Panc1 (cell line): ENCODE measurements around the gene TTC28. TPM values are rescaled to one million over a fixed set of nuclear protein-coding genes. Genes with fewer than 3 reads are reported as not detected.

ENCODE experiments used
- ATAC-seq: fragments of 200-7000 bp; cut with Tn5 transposase; 2 replicates; pipeline ENCODE4 v1.9.1; 2020; ENCODE audit warnings: mild to moderate bottlenecking, moderate library complexity
- BruUV-seq: library from RNA; stranded (reverse); fragments of 400-500 nt; replicated peaks from 2 replicates; lab custom pipeline; 2021; lab: Mats Ljungman, UMichigan
- CTCF ChIA-PET: fragments of 300-600 bp; sonication (Branson Sonifier 250); formaldehyde crosslinking; loops from one replicate; lab custom pipeline; 2022; ENCODE audit warnings: antibody characterized with exemption; lab: Charles Lee
- POLR2A ChIA-PET: fragments of 300-600 bp; sonication (Branson Sonifier 250); formaldehyde crosslinking; loops from one replicate; lab custom pipeline; 2022; ENCODE audit warnings: antibody characterized with exemption; lab: Charles Lee
- DNase-seq: peaks from one replicate; pipeline ENCODE4 v3.0.0-alpha.2; 2010; ENCODE audit warnings: low read depth, low spot score
- H3K27ac ChIP-seq: 2 replicates; pipeline ENCODE4 v1.5.1; 2011; ENCODE audit warnings: mild to moderate bottlenecking, low read length, inconsistent platforms
- H3K27me3 ChIP-seq: fragments of 200-500 bp; sonication (Bioruptor generic); 2 replicates; pipeline ENCODE4 v1.6.0; 2014; ENCODE audit warnings: low read length, inconsistent platforms; ENCODE audit not compliant: control insufficient read depth, insufficient read depth
- H3K36me3 ChIP-seq: fragments of 200-500 bp; sonication (Bioruptor generic); 2 replicates; pipeline ENCODE4 v1.5.1; 2014; ENCODE audit warnings: inconsistent platforms, mild to moderate bottlenecking, low read length, moderate library complexity; ENCODE audit not compliant: control insufficient read depth, insufficient read depth
- H3K4me1 ChIP-seq: 2 replicates; pipeline ENCODE4 v1.5.1; 2011; ENCODE audit warnings: inconsistent platforms, mild to moderate bottlenecking, low read length, moderate library complexity; ENCODE audit not compliant: control insufficient read depth, insufficient read depth
- H3K4me3 ChIP-seq, 2 experiments: 2 replicates each; pipeline ENCODE4 v1.5.1; 2011 to 2012; ENCODE audit warnings: low read depth in 2 of 2, low read length in 2 of 2, mild to moderate bottlenecking in 2 of 2, inconsistent platforms in 1 of 2, moderate library complexity in 1 of 2
- H3K9me3 ChIP-seq: fragments of 200-500 bp; sonication (Bioruptor generic); 2 replicates; pipeline ENCODE4 v1.5.1; 2014; ENCODE audit warnings: low read depth, mild to moderate bottlenecking, inconsistent platforms, low read length, moderate library complexity; ENCODE audit not compliant: control insufficient read depth, insufficient read depth
- POLR2AphosphoS5 ChIP-seq: IDR thresholded peaks from 2 replicates; pipeline ENCODE4 v1.6.1; 2012; ENCODE audit warnings: mild to moderate bottlenecking, low read depth, low read length, moderate library complexity
- SIN3A ChIP-seq: IDR thresholded peaks from 2 replicates; pipeline ENCODE4 v1.6.1; 2012; ENCODE audit warnings: low read depth, mild to moderate bottlenecking, low read length, moderate library complexity, borderline replicate concordance; ENCODE audit not compliant: insufficient read depth
- TCF7L2 ChIP-seq: IDR thresholded peaks from 2 replicates; pipeline ENCODE4 v1.6.1; 2011; ENCODE audit warnings: mild to moderate bottlenecking, low read depth, low read length, inconsistent platforms
- in situ Hi-C: cut with HindIII; loops from 2 replicates; pipeline ENCODE4 v1.10.0; 2016; ENCODE audit warnings: low sequenced_read_pairs, low pct_unique_long_range_greater_than_20kb
- intact Hi-C: fragments of 100-400 bp; cut with micrococcal nuclease; formaldehyde crosslinking; loops from one replicate; pipeline ENCODE4 v1.10.0; 2022; ENCODE audit not compliant: unreplicated experiment
- total RNA-seq: library from RNA; stranded (reverse); gene quantifications from one replicate; pipeline ENCODE4 v1.2.1, GENCODE V29; 2021; ENCODE audit not compliant: unreplicated experiment
- TF ChIP-seq, protein P1 (sequence below), 2 experiments: IDR thresholded peaks; 2 replicates each; pipeline ENCODE4 v1.6.1; 2011 to 2012; ENCODE audit warnings: low read depth in 2 of 2, control low read depth in 1 of 2, low read length in 1 of 2, mild to moderate bottlenecking in 1 of 2, moderate library complexity in 1 of 2; ENCODE audit not compliant: insufficient read depth in 1 of 2
- TF ChIP-seq, protein P2 (sequence below): fragments of 450-650 bp; IDR thresholded peaks from 2 replicates; pipeline ENCODE4 v1.5.1; 2017; ENCODE audit warnings: mild to moderate bottlenecking

The TTC28 gene
- total RNA-seq, 1 experiment from 2014 or later = 24.8 TPM

DNA sequence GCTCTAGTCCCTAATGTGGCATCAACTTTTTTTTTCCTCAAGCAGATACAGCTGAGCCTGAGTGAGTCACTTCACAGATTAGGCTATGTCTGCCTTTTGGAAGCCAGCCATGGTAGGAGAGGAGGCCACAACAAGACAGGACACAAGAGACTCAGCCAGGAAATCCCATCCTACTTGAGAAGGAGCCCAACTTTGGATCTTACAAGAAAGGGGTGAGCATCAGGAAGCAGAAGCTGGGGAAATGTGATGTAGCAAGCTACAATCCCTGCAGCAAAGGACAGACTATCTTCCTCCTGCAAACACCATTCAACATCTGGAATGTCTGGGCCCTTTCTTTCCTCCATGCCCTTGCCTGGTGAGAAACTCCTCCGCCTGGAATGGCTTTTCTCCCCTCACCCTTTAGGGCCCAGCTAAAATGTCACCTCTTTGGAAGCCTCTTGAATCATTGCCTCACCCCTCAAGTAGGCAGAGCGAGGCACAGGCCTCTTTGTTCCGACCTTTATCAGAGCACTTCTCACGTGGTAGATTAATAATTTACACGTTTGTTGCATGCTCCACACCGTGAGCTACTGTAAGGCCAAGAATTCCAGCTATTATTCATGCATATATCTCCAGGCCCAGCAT, 604.2 kb downstream of the TTC28 start:
- in situ Hi-C loops = no loop called here
- ChIA-PET CTCF (no interaction called here), POLR2A (no interaction called here)
- no peak overlapping the region for H3K4me3 ChIP-seq
- ATAC-seq (no peak), DNase-seq (no peak)
- H3K27me3 ChIP-seq = no peaks in the 10 kb centered on the region
- intact Hi-C loops = no loop called here
- no peaks in the 10 kb centered on the region for H3K4me1 ChIP-seq
- no peaks in the 10 kb centered on the region for H3K9me3 ChIP-seq
- TF ChIP-seq POLR2AphosphoS5 (no peak), SIN3A (no peak), TCF7L2 (no peak)
- TF ChIP-seq, protein P1, sequence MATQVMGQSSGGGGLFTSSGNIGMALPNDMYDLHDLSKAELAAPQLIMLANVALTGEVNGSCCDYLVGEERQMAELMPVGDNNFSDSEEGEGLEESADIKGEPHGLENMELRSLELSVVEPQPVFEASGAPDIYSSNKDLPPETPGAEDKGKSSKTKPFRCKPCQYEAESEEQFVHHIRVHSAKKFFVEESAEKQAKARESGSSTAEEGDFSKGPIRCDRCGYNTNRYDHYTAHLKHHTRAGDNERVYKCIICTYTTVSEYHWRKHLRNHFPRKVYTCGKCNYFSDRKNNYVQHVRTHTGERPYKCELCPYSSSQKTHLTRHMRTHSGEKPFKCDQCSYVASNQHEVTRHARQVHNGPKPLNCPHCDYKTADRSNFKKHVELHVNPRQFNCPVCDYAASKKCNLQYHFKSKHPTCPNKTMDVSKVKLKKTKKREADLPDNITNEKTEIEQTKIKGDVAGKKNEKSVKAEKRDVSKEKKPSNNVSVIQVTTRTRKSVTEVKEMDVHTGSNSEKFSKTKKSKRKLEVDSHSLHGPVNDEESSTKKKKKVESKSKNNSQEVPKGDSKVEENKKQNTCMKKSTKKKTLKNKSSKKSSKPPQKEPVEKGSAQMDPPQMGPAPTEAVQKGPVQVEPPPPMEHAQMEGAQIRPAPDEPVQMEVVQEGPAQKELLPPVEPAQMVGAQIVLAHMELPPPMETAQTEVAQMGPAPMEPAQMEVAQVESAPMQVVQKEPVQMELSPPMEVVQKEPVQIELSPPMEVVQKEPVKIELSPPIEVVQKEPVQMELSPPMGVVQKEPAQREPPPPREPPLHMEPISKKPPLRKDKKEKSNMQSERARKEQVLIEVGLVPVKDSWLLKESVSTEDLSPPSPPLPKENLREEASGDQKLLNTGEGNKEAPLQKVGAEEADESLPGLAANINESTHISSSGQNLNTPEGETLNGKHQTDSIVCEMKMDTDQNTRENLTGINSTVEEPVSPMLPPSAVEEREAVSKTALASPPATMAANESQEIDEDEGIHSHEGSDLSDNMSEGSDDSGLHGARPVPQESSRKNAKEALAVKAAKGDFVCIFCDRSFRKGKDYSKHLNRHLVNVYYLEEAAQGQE (IDR thresholded peaks at IDR 0.05; ENCODE audit: insufficient read depth in 1 of 2, low read depth in 2 of 2, low read length in 1 of 2) = no peak
- H3K27ac ChIP-seq = no peak overlapping the region
- no peaks in the 10 kb centered on the region; the same call in 1 of the 2 replicates for H3K36me3 ChIP-seq
- no TSS peak for BruUV-seq

DNA sequence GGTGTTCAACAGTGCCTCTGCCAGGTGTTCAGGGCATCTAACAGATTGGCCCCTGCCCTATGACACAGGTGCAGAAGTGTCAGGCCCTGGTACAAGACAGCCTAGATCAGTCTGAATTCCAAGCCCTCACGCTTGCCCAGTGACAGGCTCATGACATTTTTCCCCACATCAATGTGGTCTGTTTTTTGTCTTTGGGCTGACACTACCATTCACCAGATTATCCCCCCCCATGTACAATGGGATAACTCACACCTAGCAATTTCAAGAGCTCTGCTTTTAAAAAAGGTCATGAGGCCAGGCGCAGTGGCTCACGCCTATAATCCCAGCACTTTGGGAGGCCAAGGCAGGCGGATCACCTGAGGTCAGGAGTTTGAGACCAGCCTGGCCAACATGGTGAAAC, 605.1 kb downstream of the TTC28 start:
- ATAC-seq (no peak), DNase-seq (no peak)
- intact Hi-C loops = no loop called here
- H3K4me3 ChIP-seq = no peak overlapping the region
- no TSS peak for BruUV-seq
- H3K27me3 ChIP-seq = no peaks in the 10 kb centered on the region
- ChIA-PET CTCF (no interaction called here), POLR2A (no interaction called here)
- H3K9me3 ChIP-seq = no peaks in the 10 kb centered on the region
- no peaks in the 10 kb centered on the region; the same call in 1 of the 2 replicates for H3K36me3 ChIP-seq
- no peaks in the 10 kb centered on the region for H3K4me1 ChIP-seq
- H3K27ac ChIP-seq = no peak overlapping the region
- in situ Hi-C loops = no loop called here
- TF ChIP-seq TCF7L2 (no peak), SIN3A (no peak), POLR2AphosphoS5 (no peak)
- TF ChIP-seq, protein P1 (IDR thresholded peaks at IDR 0.05; ENCODE audit: insufficient read depth in 1 of 2, low read depth in 2 of 2, low read length in 1 of 2) = no peak
- TF ChIP-seq, protein P2, sequence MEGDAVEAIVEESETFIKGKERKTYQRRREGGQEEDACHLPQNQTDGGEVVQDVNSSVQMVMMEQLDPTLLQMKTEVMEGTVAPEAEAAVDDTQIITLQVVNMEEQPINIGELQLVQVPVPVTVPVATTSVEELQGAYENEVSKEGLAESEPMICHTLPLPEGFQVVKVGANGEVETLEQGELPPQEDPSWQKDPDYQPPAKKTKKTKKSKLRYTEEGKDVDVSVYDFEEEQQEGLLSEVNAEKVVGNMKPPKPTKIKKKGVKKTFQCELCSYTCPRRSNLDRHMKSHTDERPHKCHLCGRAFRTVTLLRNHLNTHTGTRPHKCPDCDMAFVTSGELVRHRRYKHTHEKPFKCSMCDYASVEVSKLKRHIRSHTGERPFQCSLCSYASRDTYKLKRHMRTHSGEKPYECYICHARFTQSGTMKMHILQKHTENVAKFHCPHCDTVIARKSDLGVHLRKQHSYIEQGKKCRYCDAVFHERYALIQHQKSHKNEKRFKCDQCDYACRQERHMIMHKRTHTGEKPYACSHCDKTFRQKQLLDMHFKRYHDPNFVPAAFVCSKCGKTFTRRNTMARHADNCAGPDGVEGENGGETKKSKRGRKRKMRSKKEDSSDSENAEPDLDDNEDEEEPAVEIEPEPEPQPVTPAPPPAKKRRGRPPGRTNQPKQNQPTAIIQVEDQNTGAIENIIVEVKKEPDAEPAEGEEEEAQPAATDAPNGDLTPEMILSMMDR = no peak
